NT2/D1 (cell line): ENCODE measurements around the gene RAB7B.

Source experiments
- YY1 ChIP-seq: IDR thresholded peaks from 2 replicates; pipeline ENCODE4 v1.6.1; 2011; ENCODE audit not compliant: insufficient read length, insufficient read depth
- ZNF274 ChIP-seq: IDR thresholded peaks from 2 replicates; pipeline ENCODE4 v1.6.1; 2011; ENCODE audit warnings: mild to moderate bottlenecking, low read depth, low read length

DNA sequence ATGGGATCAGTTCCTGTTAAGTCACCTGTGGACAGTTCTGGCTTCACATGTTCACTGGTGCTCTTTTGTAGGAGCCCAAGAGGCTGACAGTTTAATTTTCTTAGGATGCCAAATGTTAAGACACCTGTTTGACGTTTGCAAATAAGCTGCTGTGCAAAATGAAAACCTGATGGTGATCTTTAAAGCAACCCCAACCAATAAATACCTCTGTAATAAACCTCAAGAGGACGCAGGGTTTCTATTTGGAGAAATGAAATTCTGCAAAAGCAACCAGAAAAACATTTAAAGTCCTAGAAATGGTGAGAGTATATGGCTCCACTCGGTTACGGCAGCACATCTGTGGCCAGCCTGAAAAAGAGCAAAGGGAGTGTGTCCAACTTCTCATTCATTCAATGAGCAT, 44.1 kb upstream of the RAB7B start:
- TF ChIP-seq YY1 (no peak), ZNF274 (no peak)
